ENCODE results near the gene PRELID2.
"Not testable (repeated sequence)": the region's sequence is repeated elsewhere in the genome, so short reads cannot be mapped to it uniquely, and the experiment has no call there.

Gene PRELID2

DNA sequence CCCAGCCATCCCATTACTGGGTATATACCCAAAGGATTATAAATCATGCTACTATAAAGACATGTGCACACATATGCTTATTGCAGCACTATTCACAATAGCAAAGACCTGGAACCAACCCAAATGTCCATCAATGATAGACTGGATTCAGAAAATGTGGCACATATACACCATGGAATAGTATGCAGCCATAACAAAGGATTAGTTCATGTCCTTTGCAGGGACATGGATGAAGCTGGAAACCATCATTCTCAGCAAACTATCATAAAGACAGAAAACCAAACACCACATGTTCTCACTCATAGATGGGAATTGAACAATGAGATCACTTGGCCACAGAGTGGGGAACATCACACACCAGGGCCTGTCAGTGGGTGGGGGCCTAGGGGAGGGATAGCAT is 36.6 kb downstream of the PRELID2 start:
- H2BK120ac ChIP-seq (ENCODE audit: low read depth, low read length); H3K14ac ChIP-seq (ENCODE audit: low read length); H3K18ac ChIP-seq (ENCODE audit: low read length); H3K9ac ChIP-seq (ENCODE audit: low read depth, low read length, poor library complexity); H3K4me3 ChIP-seq (ENCODE audit: low read length in 2 of 2); H4K8ac ChIP-seq (ENCODE audit: low read depth, low read length); H3K4ac ChIP-seq (ENCODE audit: low read length); H2AFZ ChIP-seq (ENCODE audit: low read length); H3K23ac ChIP-seq (ENCODE audit: low read depth, low read length, poor library complexity); H2BK12ac ChIP-seq (ENCODE audit: low read length); H3K9me3 ChIP-seq (replicated peaks in 1 of 2; ENCODE audit: control insufficient read depth in 2 of 2, insufficient read depth in 1 of 2, low read depth in 1 of 2, low read length in 2 of 2); H2BK15ac ChIP-seq (ENCODE audit: low read length); H4K91ac ChIP-seq (ENCODE audit: low read depth, low read length, poor library complexity); H2AK5ac ChIP-seq (ENCODE audit: low read depth, low read length); H3K4me2 ChIP-seq (ENCODE audit: insufficient read depth, low read length, poor library complexity, severe bottlenecking); H3K79me1 ChIP-seq (ENCODE audit: low read depth, low read length); H2BK5ac ChIP-seq (ENCODE audit: low read length); H3K4me1 ChIP-seq (ENCODE audit: control insufficient read depth in 2 of 2, insufficient read depth in 1 of 2, low read depth in 1 of 2, low read length in 2 of 2); H3K36me3 ChIP-seq (replicated peaks in 1 of 2; ENCODE audit: control insufficient read depth in 2 of 2, insufficient read depth in 2 of 2, low read length in 2 of 2); H3K27me3 ChIP-seq (ENCODE audit: control insufficient read depth in 3 of 3, insufficient read depth in 3 of 3, low read depth in 1 of 3, low read length in 3 of 3); DNase-seq (ENCODE audit: low spot score); H3K27ac ChIP-seq (replicated peaks; ENCODE audit: low read length): not testable (repeated sequence)

- Histone ChIP-seq H3K4me1 (ENCODE audit: control insufficient read depth in 2 of 2, insufficient read depth in 1 of 2, low read depth in 1 of 2, low read length in 2 of 2) (peaks cover 0 to 3% of the 10 kb centered on the region in 2 donors), H3K79me1 (ENCODE audit: low read depth, low read length) (no peaks in the 10 kb centered on the region), H3K4me3 (ENCODE audit: low read length in 2 of 2) (no peak overlapping the region), H4K8ac (ENCODE audit: low read depth, low read length) (no peak overlapping the region), H2AFZ (ENCODE audit: low read length) (no peak overlapping the region), H2AK5ac (ENCODE audit: low read depth, low read length) (no peak overlapping the region), H3K4ac (ENCODE audit: low read length) (no peak overlapping the region), H2BK5ac (ENCODE audit: low read length) (no peak overlapping the region), H2BK12ac (ENCODE audit: low read length) (no peak overlapping the region), H3K14ac (ENCODE audit: low read length) (no peak overlapping the region), H2BK15ac (ENCODE audit: low read length) (no peak overlapping the region), H3K36me3 (replicated peaks in 1 of 2; ENCODE audit: control insufficient read depth in 2 of 2, insufficient read depth in 2 of 2, low read length in 2 of 2) (no peaks in the 10 kb centered on the region), H3K4me2 (ENCODE audit: insufficient read depth, low read length, poor library complexity, severe bottlenecking) (no peak overlapping the region), H3K18ac (ENCODE audit: low read length) (no peak overlapping the region), H3K23ac (ENCODE audit: low read depth, low read length, poor library complexity) (no peak overlapping the region), H3K27ac (replicated peaks; ENCODE audit: low read length) (no peak overlapping the region), H4K91ac (ENCODE audit: low read depth, low read length, poor library complexity) (no peak overlapping the region), H2BK120ac (ENCODE audit: low read depth, low read length) (no peak overlapping the region), H3K9ac (ENCODE audit: low read depth, low read length, poor library complexity) (no peak overlapping the region), H3K27me3 (ENCODE audit: control insufficient read depth in 3 of 3, insufficient read depth in 3 of 3, low read depth in 1 of 3, low read length in 3 of 3) (no peaks in the 10 kb centered on the region), H3K9me3 (replicated peaks in 1 of 2; ENCODE audit: control insufficient read depth in 2 of 2, insufficient read depth in 1 of 2, low read depth in 1 of 2, low read length in 2 of 2) (no peaks in the 10 kb centered on the region)
- WGBS, 2 donors (ENCODE audit: extremely low coverage in 2 of 2, insufficient read length in 2 of 2, insufficient replicate concordance in 1 of 2), result no CpG with 5 or more reads among the region's 1 CpG
- no peak for DNase-seq (ENCODE audit: low spot score)
Observed at GRCh38 chr5:145797336-145797735, 37.8 kb downstream of the PRELID2 start.

GRCh38 chr5:145796318-145796717 is 38.8 kb downstream of the PRELID2 start:
- H3K9me3 ChIP-seq (replicated peaks in 1 of 2; ENCODE audit: control insufficient read depth in 2 of 2, insufficient read depth in 1 of 2, low read depth in 1 of 2, low read length in 2 of 2), result no peaks in the 10 kb centered on the region
- no peak overlapping the region for H3K14ac ChIP-seq (ENCODE audit: low read length)
- H3K18ac ChIP-seq (ENCODE audit: low read length), result no peak overlapping the region
- H3K27me3 ChIP-seq (ENCODE audit: control insufficient read depth in 3 of 3, insufficient read depth in 3 of 3, low read depth in 1 of 3, low read length in 3 of 3), result no peaks in the 10 kb centered on the region
- H2AFZ ChIP-seq (ENCODE audit: low read length), result no peak overlapping the region
- no peak overlapping the region for H2AK5ac ChIP-seq (ENCODE audit: low read depth, low read length)
- H3K27ac ChIP-seq (replicated peaks; ENCODE audit: low read length), result no peak overlapping the region
- no peak overlapping the region for H3K23ac ChIP-seq (ENCODE audit: low read depth, low read length, poor library complexity)
- no peak overlapping the region for H2BK120ac ChIP-seq (ENCODE audit: low read depth, low read length)
- H4K91ac ChIP-seq (ENCODE audit: low read depth, low read length, poor library complexity), result no peak overlapping the region
- H3K4me3 ChIP-seq (ENCODE audit: low read length in 2 of 2), result no peak overlapping the region
- peaks cover 0 to 6% of the 10 kb centered on the region in 2 donors for H3K4me1 ChIP-seq (ENCODE audit: control insufficient read depth in 2 of 2, insufficient read depth in 1 of 2, low read depth in 1 of 2, low read length in 2 of 2)
- no peak overlapping the region for H3K4ac ChIP-seq (ENCODE audit: low read length)
- no peak overlapping the region for H2BK15ac ChIP-seq (ENCODE audit: low read length)
- no peak overlapping the region for H3K9ac ChIP-seq (ENCODE audit: low read depth, low read length, poor library complexity)
- no peak overlapping the region for H4K8ac ChIP-seq (ENCODE audit: low read depth, low read length)
- no peaks in the 10 kb centered on the region for H3K36me3 ChIP-seq (replicated peaks in 1 of 2; ENCODE audit: control insufficient read depth in 2 of 2, insufficient read depth in 2 of 2, low read length in 2 of 2)
- H3K4me2 ChIP-seq (ENCODE audit: insufficient read depth, low read length, poor library complexity, severe bottlenecking), result no peak overlapping the region
- H2BK5ac ChIP-seq (ENCODE audit: low read length), result no peak overlapping the region
- H2BK12ac ChIP-seq (ENCODE audit: low read length), result no peak overlapping the region
- H3K79me1 ChIP-seq (ENCODE audit: low read depth, low read length), result no peaks in the 10 kb centered on the region
- no CpG with 5 or more reads among the region's 2 CpGs for whole genome bisulfite sequencing, 2 donors (ENCODE audit: extremely low coverage in 2 of 2, insufficient read length in 2 of 2, insufficient replicate concordance in 1 of 2)
- DNase-seq (ENCODE audit: low spot score), result no peak

DNA sequence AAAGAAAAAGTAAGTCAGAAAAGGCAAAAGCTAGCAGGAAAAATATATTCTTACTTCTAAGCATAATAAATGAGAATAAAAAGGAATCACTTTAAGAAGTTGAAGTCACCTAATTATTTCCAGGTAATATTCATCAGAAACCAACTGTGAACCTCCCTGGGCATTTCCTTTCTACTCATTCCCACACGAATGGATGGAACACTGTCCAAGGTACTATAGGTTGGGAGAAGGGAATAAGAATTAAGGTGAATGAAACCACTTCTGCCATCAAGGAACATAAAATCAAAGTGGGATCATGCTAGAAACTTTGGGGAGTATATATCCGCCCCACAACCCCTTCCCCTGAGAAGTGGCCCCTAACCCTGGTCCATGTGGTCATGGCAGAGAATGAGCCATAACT is 41.6 kb downstream of the PRELID2 start:
- no peak overlapping the region for H4K8ac ChIP-seq (ENCODE audit: low read depth, low read length)
- peaks cover 0 to 6% of the 10 kb centered on the region in 2 donors for H3K4me1 ChIP-seq (ENCODE audit: control insufficient read depth in 2 of 2, insufficient read depth in 1 of 2, low read depth in 1 of 2, low read length in 2 of 2)
- no peak overlapping the region for H3K18ac ChIP-seq (ENCODE audit: low read length)
- H3K27me3 ChIP-seq (ENCODE audit: control insufficient read depth in 3 of 3, insufficient read depth in 3 of 3, low read depth in 1 of 3, low read length in 3 of 3), result no peaks in the 10 kb centered on the region
- H2BK15ac ChIP-seq (ENCODE audit: low read length), result no peak overlapping the region
- no peaks in the 10 kb centered on the region for H3K79me1 ChIP-seq (ENCODE audit: low read depth, low read length)
- H2AK5ac ChIP-seq (ENCODE audit: low read depth, low read length), result no peak overlapping the region
- no peak overlapping the region for H3K27ac ChIP-seq (replicated peaks; ENCODE audit: low read length)
- no peak overlapping the region for H3K14ac ChIP-seq (ENCODE audit: low read length)
- no peak overlapping the region for H2BK5ac ChIP-seq (ENCODE audit: low read length)
- no CpG with 5 or more reads among the region's 2 CpGs for WGBS, 2 donors (ENCODE audit: extremely low coverage in 2 of 2, insufficient read length in 2 of 2, insufficient replicate concordance in 1 of 2)
- H3K36me3 ChIP-seq (replicated peaks in 1 of 2; ENCODE audit: control insufficient read depth in 2 of 2, insufficient read depth in 2 of 2, low read length in 2 of 2), result no peaks in the 10 kb centered on the region
- H3K4me3 ChIP-seq (ENCODE audit: low read length in 2 of 2), result no peak overlapping the region
- no peak overlapping the region for H2BK120ac ChIP-seq (ENCODE audit: low read depth, low read length)
- no peak overlapping the region for H3K4ac ChIP-seq (ENCODE audit: low read length)
- no peak overlapping the region for H2AFZ ChIP-seq (ENCODE audit: low read length)
- no peak overlapping the region for H3K9ac ChIP-seq (ENCODE audit: low read depth, low read length, poor library complexity)
- H3K9me3 ChIP-seq (replicated peaks in 1 of 2; ENCODE audit: control insufficient read depth in 2 of 2, insufficient read depth in 1 of 2, low read depth in 1 of 2, low read length in 2 of 2), result no peaks in the 10 kb centered on the region
- DNase-seq (ENCODE audit: low spot score), result no peak
- no peak overlapping the region for H2BK12ac ChIP-seq (ENCODE audit: low read length)
- no peak overlapping the region for H4K91ac ChIP-seq (ENCODE audit: low read depth, low read length, poor library complexity)
- H3K4me2 ChIP-seq (ENCODE audit: insufficient read depth, low read length, poor library complexity, severe bottlenecking), result no peak overlapping the region
- H3K23ac ChIP-seq (ENCODE audit: low read depth, low read length, poor library complexity), result no peak overlapping the region
